Stomach (tissue), 4 donors: ENCODE data around the gene PSMB11.

Experiments used
- CTCF ChIP-seq, 7 experiments: fragments of 450-650 bp in 4 of 7; fragments of 200-600 bp in 3 of 7; sonication (generic) in 3 of 7; IDR thresholded peaks; one replicate each; pipeline ENCODE4 v1.5.1; 2016 to 2019; ENCODE audit warnings: antibody characterized with exemption in 7 of 7, control low read depth in 2 of 7, mild to moderate bottlenecking in 1 of 7
- POLR2A ChIP-seq, 4 donors: fragments of 450-650 bp; IDR thresholded peaks; one replicate each; pipeline ENCODE4 v1.6.1; 2016; ENCODE audit warnings: antibody characterized with exemption in 4 of 4, control low read depth in 2 of 4, mild to moderate bottlenecking in 1 of 4, moderate library complexity in 1 of 4
- POLR2AphosphoS5 ChIP-seq, 3 donors: sonication (generic); formaldehyde crosslinking; IDR thresholded peaks; one replicate each; pipeline ENCODE4 v1.6.1; 2016; ENCODE audit warnings: antibody characterized with exemption in 3 of 3

DNA sequence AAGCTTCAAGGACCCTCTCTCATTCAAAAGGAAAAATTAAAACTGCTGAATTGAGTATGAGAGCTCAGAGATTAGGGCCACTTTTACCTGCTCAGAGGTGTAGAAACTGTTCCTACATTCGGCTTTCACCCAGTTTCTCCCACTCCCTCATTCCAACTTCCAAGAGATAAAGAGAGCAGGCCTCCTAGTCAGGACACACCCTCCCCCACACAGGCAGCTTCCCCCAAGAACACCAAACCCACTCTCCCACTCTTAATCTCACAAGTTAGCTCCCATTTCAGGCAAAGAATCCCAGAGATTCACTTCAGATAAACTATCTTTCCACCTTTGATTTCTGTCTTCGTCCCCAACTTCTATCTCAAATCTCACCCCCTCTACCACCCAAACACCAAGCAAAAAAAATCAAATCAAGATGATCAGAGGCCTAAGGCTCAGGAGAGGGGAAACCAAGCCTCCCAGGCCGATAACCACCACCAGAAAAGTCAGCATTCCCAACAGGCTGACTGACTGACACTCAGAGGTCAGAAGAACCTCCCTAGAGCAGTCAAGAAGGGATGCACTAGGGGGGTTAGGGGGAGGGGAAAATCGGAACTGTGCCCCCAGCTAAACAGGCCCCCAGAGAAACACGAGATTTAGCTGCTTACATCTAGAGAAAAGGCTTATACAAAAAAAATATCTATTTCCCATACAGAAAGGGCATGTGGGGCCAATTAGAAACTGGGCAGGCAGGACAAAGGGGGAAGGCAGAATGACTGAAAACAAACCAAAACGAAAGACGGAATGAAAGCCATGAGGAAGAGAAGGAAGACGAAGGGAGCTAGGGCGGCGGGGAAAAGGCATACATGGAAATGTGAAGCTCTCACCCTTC lies 28.5 kb downstream of the PSMB11 start:
- no peak for TF ChIP-seq POLR2A (IDR thresholded peaks at IDR 0.05)
- TF ChIP-seq CTCF (IDR thresholded peaks at IDR 0.05) = no peak
- TF ChIP-seq POLR2AphosphoS5 (IDR thresholded peaks at IDR 0.05) = no peak
